ENCODE data around the gene LRRC75B.

GRCh38 chr22:24543679-24544243, 49.1 kb downstream of the LRRC75B start:
- TF ChIP-seq EZH2phosphoT487 (IDR thresholded peaks at IDR 0.05; ENCODE audit: insufficient read depth, low read depth) (no peak), EZH2 (IDR thresholded peaks at IDR 0.05; ENCODE audit: insufficient read depth, poor library complexity, severe bottlenecking) (no peak)
